Activated B cell treated with CpG ODN at 0.5 μM for 24 hours (primary cell): ENCODE data around the gene CHST8. TPM values are rescaled to one million over a fixed set of nuclear protein-coding genes. Genes with fewer than 3 reads are reported as not detected.

ENCODE experiments used
- ATAC-seq: fragments of 200-7000 bp; cut with Tn5 transposase; one replicate; pipeline ENCODE4 v1.10.0; 2021; ENCODE audit warnings: low read depth, mild to moderate bottlenecking, moderate library complexity
- CTCF ChIA-PET: fragments of 350-600 bp; sonication (Branson Sonifier 250); formaldehyde crosslinking; loops from one replicate; lab custom pipeline; 2021; ENCODE audit warnings: antibody characterized with exemption; lab: Charles Lee
- POLR2A ChIA-PET: fragments of 350-600 bp; sonication (Branson Sonifier 250); formaldehyde crosslinking; loops from one replicate; lab custom pipeline; 2021; ENCODE audit warnings: antibody characterized with exemption; lab: Charles Lee
- DNase-seq: peaks from one replicate; pipeline ENCODE4 v3.0.0; 2022
- H3K27ac Mint-ChIP-seq: one replicate; pipeline ENCODE4 v1.8.0; 2020; ENCODE audit warnings: mixed read lengths
- H3K27me3 Mint-ChIP-seq: one replicate; pipeline ENCODE4 v1.8.0; 2021; ENCODE audit warnings: mixed read lengths
- H3K36me3 Mint-ChIP-seq: one replicate; pipeline ENCODE4 v1.8.0; 2021; ENCODE audit warnings: low read depth, mixed read lengths
- H3K4me1 Mint-ChIP-seq: one replicate; pipeline ENCODE4 v1.8.0; 2021; ENCODE audit warnings: mixed read lengths
- H3K4me3 Mint-ChIP-seq: one replicate; pipeline ENCODE4 v1.8.0; 2020; ENCODE audit warnings: mild to moderate bottlenecking, mixed read lengths
- H3K9me3 Mint-ChIP-seq: one replicate; pipeline ENCODE4 v1.8.0; 2020; ENCODE audit warnings: mixed read lengths
- CTCF ChIP-seq: fragments of 200-600 bp; IDR thresholded peaks from one replicate; pipeline ENCODE4 v1.8.0; 2022; ENCODE audit warnings: antibody characterized with exemption, mild to moderate bottlenecking
- intact Hi-C: fragments of 100-400 bp; cut with micrococcal nuclease; formaldehyde crosslinking; loops from one replicate; pipeline ENCODE4 v1.15.1; 2024
- total RNA-seq: library from RNA; stranded (reverse); gene quantifications from 2 replicates; pipeline ENCODE4 v1.2.3, GENCODE V29; 2022

Gene CHST8
- total RNA-seq, 1 donor from 2014 or later, result not detected

- no peaks in the 10 kb centered on the region for H3K9me3 Mint-ChIP-seq
Measured at GRCh38 chr19:33676999-33677665, 55.4 kb downstream of the CHST8 start.

GRCh38 chr19:33677745-33678426 is 56.1 kb downstream of the CHST8 start:
- no peaks in the 10 kb centered on the region for H3K9me3 Mint-ChIP-seq
- H3K4me1 Mint-ChIP-seq, result no peaks in the 10 kb centered on the region
- CTCF ChIA-PET, result no interaction called here
- ATAC-seq (no peak), DNase-seq (no peak)
- peaks cover 4% of the 10 kb centered on the region for H3K27me3 Mint-ChIP-seq
- intact Hi-C loops, result no loop called here
- H3K4me3 Mint-ChIP-seq, result no peak overlapping the region
- no peaks in the 10 kb centered on the region for H3K36me3 Mint-ChIP-seq
- POLR2A ChIA-PET, result no interaction called here
- no peak overlapping the region for H3K27ac Mint-ChIP-seq
- no peak for TF ChIP-seq CTCF

More at GRCh38 chr19:33676999-33677665, 55.4 kb downstream of the CHST8 start:
- Mint-ChIP-seq H3K27me3 (no peaks in the 10 kb centered on the region), H3K36me3 (no peaks in the 10 kb centered on the region), H3K27ac (no peak overlapping the region), H3K4me1 (no peaks in the 10 kb centered on the region), H3K4me3 (no peak overlapping the region)
- no peak for DNase-seq
- no peak for TF ChIP-seq CTCF
- CTCF ChIA-PET, result no interaction called here
- ATAC-seq, result no peak
- intact Hi-C loops, result no loop called here
- POLR2A ChIA-PET, result no interaction called here

DNA sequence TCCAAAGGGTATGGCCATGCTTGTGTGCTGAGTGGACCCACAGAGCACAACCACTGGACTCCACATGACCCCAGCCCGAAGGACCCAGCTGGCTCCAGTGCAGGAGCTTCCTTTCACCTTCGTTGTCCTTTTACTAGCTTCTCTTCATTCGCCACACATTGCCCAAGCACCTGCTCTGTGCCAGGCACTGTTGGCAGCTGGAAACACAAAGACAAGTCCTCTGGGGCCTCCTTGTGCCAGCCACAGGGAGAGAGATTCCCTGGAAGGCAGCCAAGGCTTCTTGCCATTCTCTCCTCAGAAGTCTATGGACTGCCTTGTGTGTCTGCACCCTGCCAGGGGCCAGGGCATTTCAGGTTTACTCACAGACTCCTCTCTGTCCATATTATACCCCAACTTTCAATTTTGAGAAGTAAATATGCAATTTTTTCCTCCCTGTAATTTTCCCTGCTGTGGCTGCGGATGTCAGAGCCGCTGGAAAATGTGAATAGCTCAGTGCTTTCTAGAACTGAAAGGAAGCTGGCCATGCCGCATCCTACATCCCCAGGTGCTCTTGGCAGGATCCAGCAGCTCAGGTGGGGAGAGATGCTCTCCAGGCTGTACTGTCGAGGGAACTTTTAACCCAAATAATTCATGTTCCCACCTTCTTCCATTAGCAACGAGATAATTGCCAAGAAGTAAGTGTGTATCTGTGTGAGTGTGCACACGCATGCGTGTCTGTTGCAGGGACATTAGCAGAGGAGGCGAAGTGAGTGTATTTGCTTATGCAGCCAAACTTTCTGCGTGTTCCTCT is 57.2 kb downstream of the CHST8 start:
- DNase-seq (no peak), ATAC-seq (no peak)
- ChIA-PET POLR2A (no interaction called here), CTCF (no interaction called here)
- H3K36me3 Mint-ChIP-seq, result no peaks in the 10 kb centered on the region
- H3K4me1 Mint-ChIP-seq, result no peaks in the 10 kb centered on the region
- peaks cover 6% of the 10 kb centered on the region for H3K27me3 Mint-ChIP-seq
- H3K4me3 Mint-ChIP-seq, result no peak overlapping the region
- no peaks in the 10 kb centered on the region for H3K9me3 Mint-ChIP-seq
- H3K27ac Mint-ChIP-seq, result no peak overlapping the region
- TF ChIP-seq CTCF, result no peak
- intact Hi-C loops, result no loop called here

DNA sequence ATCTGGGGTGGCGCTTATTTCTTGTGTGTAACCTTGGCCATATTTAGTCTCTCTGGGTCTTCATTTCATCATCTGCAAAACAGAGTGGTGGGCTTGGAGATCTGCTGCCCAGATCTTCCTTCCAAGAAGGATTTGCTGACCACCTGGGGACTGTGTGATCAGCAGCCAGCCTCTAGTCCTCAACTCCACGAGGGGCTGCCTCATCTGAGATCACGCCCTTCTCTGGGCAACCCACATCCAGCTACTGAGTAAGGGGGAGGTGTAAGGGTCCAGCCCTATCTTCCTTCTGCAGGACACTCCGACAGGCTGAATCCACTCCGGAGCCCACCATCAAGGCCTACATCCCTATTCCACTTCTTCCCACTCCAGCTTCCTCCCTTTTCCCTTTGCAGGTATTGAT is 57.9 kb downstream of the CHST8 start:
- no peak overlapping the region for H3K27ac Mint-ChIP-seq

More for the DNA sequence above, 57.9 kb downstream of the CHST8 start:
- Mint-ChIP-seq H3K9me3 (no peaks in the 10 kb centered on the region), H3K4me3 (no peak overlapping the region), H3K27me3 (peaks cover 6% of the 10 kb centered on the region), H3K4me1 (no peaks in the 10 kb centered on the region), H3K36me3 (no peaks in the 10 kb centered on the region)
- ChIA-PET POLR2A (no interaction called here), CTCF (no interaction called here)
- DNase-seq, result no peak
- ATAC-seq, result no peak
- intact Hi-C loops, result no loop called here
- no peak for TF ChIP-seq CTCF
